ENCODE results near the gene BICRA.

Gene BICRA

DNA sequence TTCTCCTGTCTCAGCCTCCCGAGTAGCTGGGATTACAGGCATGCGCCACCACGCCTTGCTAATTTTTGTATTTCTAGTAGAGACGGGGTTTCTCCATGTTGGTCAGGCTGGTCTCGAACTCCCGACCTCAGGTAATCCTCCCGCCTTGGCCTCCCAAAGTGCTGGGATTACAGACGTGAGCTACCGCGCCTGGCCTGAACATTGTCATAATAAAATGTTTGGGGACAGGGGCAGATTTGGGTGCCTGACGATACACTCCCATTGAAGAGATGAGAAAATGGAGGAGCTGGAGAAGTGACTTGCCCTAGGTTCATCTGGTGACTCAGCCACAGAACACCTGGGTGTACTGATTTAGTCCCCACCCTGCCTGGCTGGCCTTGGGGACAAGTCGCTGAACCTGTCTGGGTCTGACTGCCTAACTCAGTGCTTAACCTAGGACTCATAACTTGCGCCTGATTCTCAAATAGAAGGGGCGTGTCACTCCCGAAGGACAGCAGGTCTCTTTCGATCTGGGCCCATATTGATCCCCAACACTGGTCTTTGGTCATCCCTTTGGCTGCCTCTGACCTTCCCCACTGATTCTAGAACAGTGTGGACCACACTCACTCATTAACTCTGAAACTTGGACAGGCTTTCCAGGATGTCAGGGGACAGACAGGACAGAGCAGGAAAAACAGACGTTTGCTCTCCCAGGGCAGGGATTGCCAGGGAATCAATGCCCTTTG, 7.6 kb upstream of the BICRA start:
- DNase-seq (ENCODE audit: low spot score), result no peak

DNA sequence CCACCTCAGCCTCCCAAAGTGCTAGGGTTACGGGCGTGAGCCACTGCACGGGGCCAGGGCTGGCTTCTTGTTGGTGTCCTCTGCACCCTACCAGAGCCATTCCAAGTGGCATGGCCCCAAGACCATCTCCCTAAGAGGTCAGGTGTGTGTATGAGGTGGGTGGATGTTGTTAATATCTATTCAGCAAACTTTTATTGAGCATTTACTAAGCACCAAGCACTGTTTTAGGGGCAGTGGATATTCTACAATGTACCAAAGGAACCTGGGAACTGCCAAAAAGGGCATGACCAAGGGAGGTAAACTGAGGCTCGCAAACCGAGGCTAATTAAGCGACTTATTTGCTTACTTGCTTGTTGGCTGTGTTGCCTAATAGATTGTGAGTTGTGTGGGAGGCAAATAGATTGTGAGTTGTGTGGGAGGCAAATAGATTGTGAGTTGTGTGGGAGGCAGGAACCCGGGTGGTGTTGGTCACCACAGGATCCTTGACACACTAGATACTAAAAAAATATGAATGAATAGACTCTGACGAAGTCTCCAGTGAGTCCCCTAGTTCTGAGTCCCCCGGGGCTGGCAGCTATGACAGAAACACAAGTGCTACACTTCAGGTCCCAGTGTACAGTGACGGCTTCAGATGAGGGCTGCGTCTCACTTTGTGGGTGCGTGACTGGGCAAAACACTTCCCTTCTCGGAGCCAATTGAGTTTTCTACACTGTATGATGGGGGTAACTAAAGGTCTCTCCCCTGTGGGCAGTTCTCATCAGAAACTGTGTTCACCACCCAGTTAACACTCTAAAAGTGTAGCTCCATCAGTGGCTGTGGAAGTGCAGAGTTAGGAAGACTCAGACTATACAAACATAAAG, 5.0 kb upstream of the BICRA start:
- no peak for DNase-seq (ENCODE audit: low spot score)

- no peak for DNase-seq (ENCODE audit: low spot score)
These were observed 1.3 kb upstream of the BICRA start for GRCh38 chr19:47607564-47608073.

- DNase-seq (ENCODE audit: low spot score), result peak; percentile 97
These were observed 638 bp upstream of the BICRA start for GRCh38 chr19:47608074-47608918.

GRCh38 chr19:47609906-47610894, 1.3 kb downstream of the BICRA start:
- DNase-seq (ENCODE audit: low spot score), result no peak

- DNase-seq (ENCODE audit: low spot score), result no peak
These were observed 2.0 kb downstream of the BICRA start for GRCh38 chr19:47610902-47611301.

DNA sequence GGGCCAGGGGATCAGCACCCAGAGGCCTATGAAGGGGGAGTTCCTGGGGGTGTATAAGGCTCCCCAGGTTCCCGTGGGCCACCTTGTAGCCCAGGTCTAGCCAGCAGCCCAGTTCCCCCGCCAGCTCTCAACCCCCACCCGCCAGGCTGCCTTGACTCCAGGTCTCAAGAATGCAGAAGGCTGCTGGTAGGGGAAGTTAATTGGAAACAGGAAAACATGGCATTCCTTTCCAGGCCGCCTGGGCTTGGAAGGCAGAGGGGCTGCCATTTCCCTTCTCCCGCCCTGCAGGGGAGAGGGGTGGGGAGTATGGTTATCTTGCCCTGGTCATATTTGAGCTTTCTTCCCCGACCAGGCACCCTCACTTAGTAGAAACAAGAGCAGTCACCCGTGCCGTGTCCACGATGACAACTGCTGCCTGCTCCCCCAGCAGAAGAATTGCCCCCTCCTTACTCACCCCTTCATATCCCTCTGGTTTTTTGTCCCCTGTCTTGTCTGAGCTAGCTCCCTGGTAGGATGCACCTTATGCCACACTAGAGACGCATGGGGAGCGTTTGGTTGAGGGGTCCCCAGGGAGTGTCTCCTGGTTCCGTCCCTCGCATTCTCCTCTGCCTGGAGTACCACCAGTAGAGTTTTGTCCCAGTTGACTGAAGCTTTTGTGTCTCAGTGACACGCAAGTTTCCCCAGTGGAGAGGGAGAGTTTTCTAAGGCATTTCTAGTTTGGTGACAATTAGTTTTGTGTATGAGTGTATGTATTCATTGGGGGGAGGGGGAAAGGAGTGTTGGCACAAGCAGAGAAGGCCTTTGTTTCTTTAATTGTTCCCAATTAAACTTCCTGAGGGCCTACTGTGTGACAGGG, 4.5 kb downstream of the BICRA start:
- no peak for DNase-seq (ENCODE audit: low spot score)

- DNase-seq (ENCODE audit: low spot score), result no peak
These were observed 5.0 kb downstream of the BICRA start for GRCh38 chr19:47614021-47614295.

GRCh38 chr19:47614559-47614958, 5.6 kb downstream of the BICRA start:
- DNase-seq (ENCODE audit: low spot score), result no peak

DNA sequence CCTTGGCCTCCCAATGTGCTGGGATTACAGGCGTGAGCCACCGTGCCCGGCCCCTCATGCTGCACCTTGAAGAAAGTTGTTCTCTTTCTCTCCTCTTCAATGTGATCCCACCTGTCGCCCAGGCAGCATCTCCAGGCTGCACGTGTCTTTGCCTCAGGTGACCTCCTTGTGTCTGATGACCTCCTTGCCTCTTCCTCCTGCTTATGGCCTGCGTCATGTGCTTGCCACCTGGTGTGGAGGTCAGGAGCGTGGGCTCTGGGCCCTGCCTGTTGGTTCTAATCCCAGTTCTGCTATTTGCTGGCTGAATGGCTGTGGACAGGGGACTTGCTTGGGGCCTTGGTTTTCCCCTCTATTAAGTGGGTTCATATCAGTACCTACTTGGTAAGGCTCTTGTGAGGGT, 6.3 kb downstream of the BICRA start:
- no peak for DNase-seq (ENCODE audit: low spot score)

DNA sequence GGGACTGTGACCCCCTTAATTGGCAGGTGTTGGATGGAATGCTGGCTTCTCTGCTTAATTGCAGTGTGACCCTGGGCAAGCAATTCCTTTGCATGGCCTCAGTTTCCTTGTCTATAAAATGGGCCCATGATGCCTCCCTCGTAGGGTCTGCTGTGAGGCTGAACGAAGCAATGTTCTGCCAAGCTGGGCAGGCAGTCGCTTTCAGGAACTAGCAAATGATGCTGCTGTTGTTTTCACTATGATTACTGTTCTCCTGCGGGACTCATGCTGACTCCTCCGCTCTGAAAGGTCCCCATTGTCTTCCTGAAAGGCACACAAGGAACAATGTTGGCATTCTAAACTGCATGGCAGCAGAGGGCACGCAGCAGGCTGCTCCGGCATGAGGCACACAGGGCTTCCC, 6.8 kb downstream of the BICRA start:
- DNase-seq (ENCODE audit: low spot score), result peak; percentile 91

- DNase-seq (ENCODE audit: low spot score), result no peak
These were observed 9.8 kb downstream of the BICRA start for GRCh38 chr19:47618771-47619170.

DNA sequence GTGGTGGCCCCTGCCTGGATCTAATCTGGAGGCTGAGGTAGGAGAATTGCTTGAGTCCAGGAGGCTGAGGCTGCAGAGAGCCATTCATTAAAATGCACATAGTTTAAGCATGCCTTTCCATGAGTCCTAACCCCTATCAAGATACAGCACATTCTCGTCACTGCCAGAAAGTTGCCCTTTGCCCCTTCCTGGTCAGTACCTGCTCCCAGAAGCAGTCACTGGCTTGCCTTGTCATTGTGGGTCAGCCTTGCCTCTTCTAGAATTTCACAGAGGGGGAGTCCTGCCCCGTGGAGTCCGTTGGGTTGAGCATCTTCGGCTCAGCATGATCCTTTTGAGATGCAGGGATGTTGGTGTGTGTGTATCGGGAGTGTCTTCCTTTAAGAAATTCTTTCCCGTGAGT, 10.8 kb downstream of the BICRA start:
- DNase-seq (ENCODE audit: low spot score), result no peak

DNA sequence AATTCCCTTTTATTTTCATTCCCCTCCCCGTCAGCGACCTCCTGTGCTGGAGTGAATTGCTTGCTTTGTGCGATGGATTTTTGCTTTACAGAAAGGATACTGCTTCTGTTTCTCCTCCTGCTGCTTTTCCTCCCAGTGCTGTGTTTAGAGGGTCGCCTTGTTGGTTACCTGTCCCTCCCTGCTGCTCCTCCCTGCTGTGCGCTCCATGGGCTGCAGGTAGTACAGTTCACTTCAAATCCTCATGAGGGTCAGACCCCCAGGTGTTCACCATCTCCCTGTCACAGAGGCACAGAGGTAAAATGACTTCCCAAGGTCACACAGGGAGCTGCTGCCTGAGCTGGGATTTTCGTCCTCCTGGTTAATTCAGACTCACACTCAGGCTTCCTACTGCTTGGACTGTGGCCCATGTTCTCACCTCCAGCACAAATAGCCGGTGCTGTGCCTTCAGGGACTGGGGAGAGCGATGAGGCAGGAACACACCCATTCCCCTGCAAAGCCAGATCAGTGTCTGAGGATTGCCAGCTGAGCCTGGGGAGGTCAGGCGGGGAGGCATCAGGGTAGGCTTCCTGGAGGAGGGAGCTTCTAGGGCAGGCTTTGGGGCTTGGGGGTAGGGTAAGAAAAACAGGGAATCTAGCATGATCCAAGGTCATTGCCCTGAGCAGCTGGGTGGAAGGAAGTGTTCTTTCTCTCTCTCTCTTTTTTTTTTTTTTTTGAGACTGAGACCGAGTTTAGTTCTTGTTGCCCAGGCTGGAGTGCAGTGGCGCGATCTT, 14.4 kb downstream of the BICRA start:
- no peak for DNase-seq (ENCODE audit: low spot score)

DNA sequence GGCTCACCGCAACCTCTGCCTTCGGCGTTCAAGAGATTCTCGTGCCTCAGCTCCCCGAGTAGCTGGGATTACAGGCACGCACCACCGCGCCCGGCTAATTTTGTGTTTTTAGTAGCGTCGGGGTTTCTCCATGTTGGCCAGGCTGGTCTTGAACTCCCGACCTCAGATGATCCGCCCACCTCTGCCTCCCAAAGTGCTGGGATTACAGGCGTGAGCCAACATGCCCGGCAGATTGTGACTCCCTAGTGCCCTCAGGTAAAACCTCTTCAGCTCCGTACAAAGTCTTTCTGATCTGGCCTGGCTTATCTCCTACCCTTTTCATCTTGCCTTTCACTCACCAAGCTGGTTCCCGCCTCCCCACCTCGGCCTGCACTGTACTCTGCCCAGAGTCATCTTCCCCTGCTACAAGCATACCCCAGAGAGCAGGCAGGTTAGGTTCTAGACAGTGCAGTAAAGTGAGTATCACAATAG, 15.0 kb downstream of the BICRA start:
- no peak for DNase-seq (ENCODE audit: low spot score)

DNA sequence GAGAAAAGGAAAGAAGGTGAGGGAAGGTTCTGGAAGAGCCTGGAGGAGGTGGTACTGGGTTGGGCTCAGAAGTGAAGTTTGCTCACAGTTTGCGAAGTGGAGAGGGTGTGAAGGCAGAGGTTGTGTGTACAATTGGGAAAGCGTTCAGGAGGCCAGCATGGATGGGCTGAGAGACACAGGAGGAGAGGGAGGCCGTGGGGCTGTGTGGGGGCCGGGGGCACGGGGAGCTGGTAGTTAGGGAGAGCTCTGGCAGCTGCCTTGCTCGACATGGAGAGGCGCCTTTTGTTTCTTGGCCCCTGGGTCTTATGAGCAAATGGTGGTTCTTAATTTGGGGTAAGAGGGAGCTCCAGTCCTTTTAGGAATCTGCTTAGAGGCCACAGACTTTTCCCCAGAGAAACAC, 16.7 kb downstream of the BICRA start:
- no peak for DNase-seq (ENCODE audit: low spot score)

DNA sequence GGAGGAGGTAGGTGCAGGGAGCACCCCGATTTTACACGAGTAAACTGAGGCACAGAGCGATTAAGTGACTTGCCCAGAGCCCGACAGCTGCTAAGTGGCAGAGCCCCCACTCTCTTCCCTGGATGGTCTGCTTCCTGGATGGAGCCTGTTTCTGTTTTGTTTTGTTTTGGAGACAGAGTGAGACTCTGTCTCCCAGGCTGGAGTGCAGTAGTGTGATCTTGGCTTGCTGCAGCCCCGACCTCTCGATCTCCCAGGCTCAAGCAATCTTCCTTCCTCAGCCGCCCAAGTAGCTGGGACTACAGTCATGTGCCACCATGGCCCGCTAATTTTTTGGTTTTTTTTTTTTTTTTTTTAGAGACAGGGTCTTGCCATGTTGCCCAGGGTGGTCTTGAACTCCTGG, 17.3 kb downstream of the BICRA start:
- DNase-seq (ENCODE audit: low spot score), result no peak

GRCh38 chr19:47628078-47628771, 19.3 kb downstream of the BICRA start:
- no peak for DNase-seq (ENCODE audit: low spot score)

DNA sequence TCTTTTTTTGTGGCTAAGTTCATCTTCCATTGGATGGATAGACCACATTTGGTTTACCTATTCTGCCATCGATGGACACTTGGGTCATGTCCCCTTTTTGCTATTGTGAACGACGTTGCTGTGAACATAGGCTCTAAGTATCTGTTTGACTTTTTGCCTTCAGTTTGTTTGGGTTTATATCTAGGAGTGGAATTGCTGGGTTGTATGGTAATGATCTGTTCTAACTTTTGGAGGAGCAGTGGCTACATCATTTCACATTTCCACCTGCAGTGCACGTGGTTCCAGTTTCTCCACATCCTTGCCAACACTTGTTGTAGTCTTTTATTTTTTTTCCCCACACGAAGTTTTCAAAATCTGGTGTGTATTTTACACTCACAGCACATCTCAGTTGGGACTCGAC, 21.7 kb downstream of the BICRA start:
- no peak for DNase-seq (ENCODE audit: low spot score)
